Smooth muscle cell (in vitro differentiated cells): ENCODE results near the gene PEAK3. TPM values are rescaled to one million over a fixed set of nuclear protein-coding genes. Genes with fewer than 3 reads are reported as not detected.
A peak's percentile ranks its signal among the peaks of the same experiment; 100 is the strongest.

Experiments used
- DNase-seq: peaks from one replicate; lab custom pipeline; 2025; ENCODE audit not compliant: unreplicated experiment; lab: John Stamatoyannopoulos, UW
- H2AFZ ChIP-seq: fragments of 200-600 bp; sonication (generic); 2 replicates; pipeline ENCODE4 v1.6.0; 2016; ENCODE audit warnings: antibody characterized with exemption, low read depth, mild to moderate bottlenecking
- H3F3A ChIP-seq: fragments of 200-600 bp; sonication (generic); 2 replicates; pipeline ENCODE4 v1.6.0; 2017; ENCODE audit warnings: antibody characterized with exemption, low read depth
- H3K27ac ChIP-seq: fragments of 200-600 bp; sonication (generic); 2 replicates; pipeline ENCODE4 v1.5.1; 2016; ENCODE audit warnings: low read depth, mild to moderate bottlenecking
- H3K27me3 ChIP-seq: fragments of 200-600 bp; sonication (generic); 2 replicates; pipeline ENCODE4 v1.6.1; 2016; ENCODE audit warnings: low read depth, mild to moderate bottlenecking
- H3K36me3 ChIP-seq: fragments of 200-600 bp; sonication (generic); 2 replicates; pipeline ENCODE4 v1.5.1; 2016; ENCODE audit warnings: low read depth
- H3K4me1 ChIP-seq: fragments of 200-600 bp; sonication (generic); 2 replicates; pipeline ENCODE4 v1.5.1; 2016; ENCODE audit warnings: low read depth
- H3K4me2 ChIP-seq: fragments of 200-600 bp; sonication (generic); 2 replicates; pipeline ENCODE4 v1.6.0; 2016; ENCODE audit warnings: mild to moderate bottlenecking
- H3K4me3 ChIP-seq: fragments of 200-600 bp; sonication (generic); 2 replicates; pipeline ENCODE4 v1.5.1; 2016; ENCODE audit warnings: mild to moderate bottlenecking
- H3K79me2 ChIP-seq: fragments of 200-600 bp; sonication (generic); 2 replicates; pipeline ENCODE4 v1.6.0; 2016; ENCODE audit warnings: low read depth, mild to moderate bottlenecking
- H3K9ac ChIP-seq: fragments of 200-600 bp; sonication (generic); 2 replicates; pipeline ENCODE4 v1.6.0; 2016; ENCODE audit warnings: low read depth
- H3K9me3 ChIP-seq: fragments of 200-600 bp; sonication (generic); replicated peaks from 2 replicates; pipeline ENCODE4 v1.5.1; 2016; ENCODE audit warnings: low read depth
- H4K20me1 ChIP-seq: fragments of 200-600 bp; sonication (generic); 2 replicates; pipeline ENCODE4 v1.6.0; 2016; ENCODE audit warnings: low read depth
- WGBS: methylation state at CpG from one replicate; pipeline ENCODE4 v1.1.7; 2016; ENCODE audit warnings: low lambda C conversion rate; 5-methylcytosine and 5-hydroxymethylcytosine counted together
- polyA plus RNA-seq: library from polyadenylated mRNA; unstranded; fragments of >200 nt; fragmentation: Nextera tagmentation; extraction: Ambion mirVana; gene quantifications from 2 replicates; pipeline ENCODE4 v1.2.1, GENCODE V29; 2016
- total RNA-seq: library from RNA; depleted of rRNA; stranded (reverse); fragments of >200 nt; gene quantifications from 2 replicates; pipeline ENCODE4 v1.2.3, GENCODE V29; 2014
- TF ChIP-seq, protein P1 (sequence below): fragments of 200-600 bp; sonication (generic); IDR thresholded peaks from 2 replicates; pipeline ENCODE4 v1.5.1; 2017; ENCODE audit warnings: borderline replicate concordance, mild to moderate bottlenecking, antibody characterized with exemption; ENCODE audit not compliant: insufficient read depth, poor library complexity, severe bottlenecking

Gene PEAK3
- total and polyA plus RNA-seq, 2 experiments from 2014 or later: 0.71 TPM; not detected in 1

DNA sequence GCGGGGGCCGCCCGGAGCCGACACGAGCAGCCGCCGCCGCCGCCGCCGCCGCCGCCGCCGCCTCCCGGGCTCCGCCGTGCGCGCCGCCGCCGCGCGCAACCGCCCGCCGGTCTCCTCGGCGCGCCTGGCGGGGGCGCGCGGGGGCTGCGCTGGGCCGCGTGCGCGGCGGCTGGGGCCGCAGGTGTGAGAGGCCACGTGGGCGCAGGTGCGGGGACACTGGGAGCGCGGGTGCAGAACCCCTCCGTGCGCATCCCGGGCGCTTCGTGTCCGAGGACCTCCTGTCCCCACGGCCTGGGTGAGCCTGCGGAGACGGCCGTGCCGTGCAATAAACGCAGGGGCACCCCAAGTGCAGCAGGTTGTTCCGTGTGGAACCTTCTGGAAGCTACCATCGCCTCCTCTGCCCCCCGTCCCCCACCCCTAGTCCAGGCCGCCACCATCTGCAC lies 26.2 kb upstream of the PEAK3 start, which contains the start of gene LINGO3:
Gene LINGO3 (minus strand): TSS at position 41 of the 443 bp plus-strand sequence. CDS start 16,378 bp downstream, outside the sequence.
- Histone ChIP-seq H3K4me3 (no peak within 1 kb of the TSS), H3K36me3 (no peaks in the 10 kb centered on the region), H3F3A (no peaks in the 10 kb centered on the region), H3K27me3 (peaks cover 16% of the 10 kb centered on the region), H3K9me3 (no peaks in the 10 kb centered on the region), H4K20me1 (no peaks in the 10 kb centered on the region), H3K4me1 (no peaks in the 10 kb centered on the region), H2AFZ (no peak within 1 kb of the TSS), H3K27ac (no peak within 1 kb of the TSS), H3K4me2 (peak within 1 kb of the TSS; percentile 68), H3K9ac (no peak within 1 kb of the TSS), H3K79me2 (no peaks in the 10 kb centered on the region)
- 17% methylated on average over 16 of the region's 63 CpGs for WGBS
- no peak for DNase-seq
- TF ChIP-seq, protein P1, sequence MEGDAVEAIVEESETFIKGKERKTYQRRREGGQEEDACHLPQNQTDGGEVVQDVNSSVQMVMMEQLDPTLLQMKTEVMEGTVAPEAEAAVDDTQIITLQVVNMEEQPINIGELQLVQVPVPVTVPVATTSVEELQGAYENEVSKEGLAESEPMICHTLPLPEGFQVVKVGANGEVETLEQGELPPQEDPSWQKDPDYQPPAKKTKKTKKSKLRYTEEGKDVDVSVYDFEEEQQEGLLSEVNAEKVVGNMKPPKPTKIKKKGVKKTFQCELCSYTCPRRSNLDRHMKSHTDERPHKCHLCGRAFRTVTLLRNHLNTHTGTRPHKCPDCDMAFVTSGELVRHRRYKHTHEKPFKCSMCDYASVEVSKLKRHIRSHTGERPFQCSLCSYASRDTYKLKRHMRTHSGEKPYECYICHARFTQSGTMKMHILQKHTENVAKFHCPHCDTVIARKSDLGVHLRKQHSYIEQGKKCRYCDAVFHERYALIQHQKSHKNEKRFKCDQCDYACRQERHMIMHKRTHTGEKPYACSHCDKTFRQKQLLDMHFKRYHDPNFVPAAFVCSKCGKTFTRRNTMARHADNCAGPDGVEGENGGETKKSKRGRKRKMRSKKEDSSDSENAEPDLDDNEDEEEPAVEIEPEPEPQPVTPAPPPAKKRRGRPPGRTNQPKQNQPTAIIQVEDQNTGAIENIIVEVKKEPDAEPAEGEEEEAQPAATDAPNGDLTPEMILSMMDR: no peak

DNA sequence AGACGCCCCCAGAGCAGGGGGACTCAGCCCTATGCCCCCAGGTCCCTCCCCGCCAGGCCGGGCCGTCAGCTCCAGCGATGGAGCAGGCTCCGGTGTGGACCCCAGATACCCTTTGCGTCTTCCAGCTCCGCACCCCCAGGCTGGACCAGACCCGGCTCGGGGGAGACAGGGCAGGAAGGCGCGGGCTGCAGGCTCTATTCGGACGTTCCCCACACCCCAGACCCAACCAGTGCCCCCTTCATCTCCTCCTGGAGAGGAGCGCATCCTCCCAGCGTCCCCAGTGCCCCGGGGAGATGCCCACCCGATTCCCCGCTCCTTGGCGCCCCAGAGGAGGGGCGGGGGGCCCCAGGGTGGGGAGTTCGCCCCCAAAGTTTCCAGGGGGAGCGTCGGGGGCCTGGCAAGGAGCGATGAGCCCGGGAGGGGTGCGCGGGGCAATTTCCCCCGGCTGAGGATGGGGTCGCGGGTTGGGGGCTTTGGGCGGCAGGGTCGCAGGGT lies 25.6 kb upstream of the PEAK3 start:
- H2AFZ ChIP-seq: no peak overlapping the region
- H3K27me3 ChIP-seq: peaks cover 16% of the 10 kb centered on the region
- H3K4me1 ChIP-seq: no peaks in the 10 kb centered on the region
- DNase-seq: no peak
- TF ChIP-seq, protein P1: no peak
- H3K27ac ChIP-seq: no peak overlapping the region
- H3K4me2 ChIP-seq: no peak overlapping the region
- no peaks in the 10 kb centered on the region for H3K36me3 ChIP-seq
- no peak overlapping the region for H3K9ac ChIP-seq
- no peaks in the 10 kb centered on the region for H3K9me3 ChIP-seq
- 79% methylated on average over 7 of the region's 33 CpGs for WGBS
- H4K20me1 ChIP-seq: no peaks in the 10 kb centered on the region
- H3K4me3 ChIP-seq: no peak overlapping the region
- H3K79me2 ChIP-seq: no peaks in the 10 kb centered on the region
- no peaks in the 10 kb centered on the region for H3F3A ChIP-seq

DNA sequence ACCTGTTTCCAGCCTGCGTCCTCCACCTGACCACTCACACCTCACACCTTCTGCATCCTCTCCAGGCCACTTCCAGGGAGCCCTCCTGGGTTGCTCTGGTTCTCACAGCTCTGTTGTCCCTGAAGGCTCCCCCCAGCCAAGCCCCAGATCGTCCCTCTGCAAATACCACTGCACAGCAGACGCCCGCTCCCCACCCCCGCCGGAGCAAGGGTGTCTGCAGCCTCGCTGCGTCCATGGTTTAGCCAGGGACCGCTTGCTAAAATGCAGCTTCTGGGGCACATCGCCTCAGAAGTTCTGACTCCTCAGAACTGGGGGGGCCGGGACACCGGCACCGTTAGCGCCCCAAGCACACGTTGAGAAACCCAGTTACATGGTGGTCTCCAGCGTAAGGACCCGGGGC lies 25.0 kb upstream of the PEAK3 start:
- H3K9ac ChIP-seq: no peak overlapping the region
- H3K4me1 ChIP-seq: no peaks in the 10 kb centered on the region
- peaks cover 16% of the 10 kb centered on the region for H3K27me3 ChIP-seq
- no peaks in the 10 kb centered on the region for H3K9me3 ChIP-seq
- DNase-seq: no peak
- no peak overlapping the region for H2AFZ ChIP-seq
- no peaks in the 10 kb centered on the region for H3K36me3 ChIP-seq
- no peak overlapping the region for H3K4me3 ChIP-seq
- no peaks in the 10 kb centered on the region for H4K20me1 ChIP-seq
- no peak overlapping the region for H3K27ac ChIP-seq
- TF ChIP-seq, protein P1: no peak
- no peaks in the 10 kb centered on the region for H3F3A ChIP-seq
- no peak overlapping the region for H3K4me2 ChIP-seq
- WGBS: 82% methylated on average over 16 of the region's 17 CpGs
- no peaks in the 10 kb centered on the region for H3K79me2 ChIP-seq

- DNase-seq: no peak
- H3F3A ChIP-seq: no peaks in the 10 kb centered on the region
- H2AFZ ChIP-seq: no peak overlapping the region
- TF ChIP-seq, protein P1: no peak
- WGBS: 87% methylated on average over 19 of the region's 19 CpGs
- H4K20me1 ChIP-seq: no peaks in the 10 kb centered on the region
- no peaks in the 10 kb centered on the region for H3K36me3 ChIP-seq
- no peaks in the 10 kb centered on the region for H3K9me3 ChIP-seq
- H3K27ac ChIP-seq: no peak overlapping the region
- no peaks in the 10 kb centered on the region for H3K4me1 ChIP-seq
- no peak overlapping the region for H3K9ac ChIP-seq
- H3K27me3 ChIP-seq: peaks cover 16% of the 10 kb centered on the region
- no peak overlapping the region for H3K4me3 ChIP-seq
- H3K4me2 ChIP-seq: no peak overlapping the region
- no peaks in the 10 kb centered on the region for H3K79me2 ChIP-seq
Observed at GRCh38 chr19:2306281-2306806, 24.4 kb upstream of the PEAK3 start.
